Uterus (tissue), 2 donors: ENCODE results near the gene CACNA1C.

Experiments
- POLR2A ChIP-seq, 2 donors: fragments of 450-650 bp; IDR thresholded peaks; one replicate each; pipeline ENCODE4 v1.6.1; 2016; ENCODE audit warnings: antibody characterized with exemption in 2 of 2, mild to moderate bottlenecking in 1 of 2, moderate library complexity in 1 of 2
- TF ChIP-seq, protein P1 (sequence below), 4 experiments: fragments of 200-600 bp in 2 of 4; fragments of 450-650 bp in 2 of 4; sonication (generic) in 2 of 4; IDR thresholded peaks; one replicate each; pipeline ENCODE4 v1.5.1; 2016 to 2019; ENCODE audit warnings: antibody characterized with exemption in 4 of 4, mild to moderate bottlenecking in 2 of 4, moderate library complexity in 1 of 4

DNA sequence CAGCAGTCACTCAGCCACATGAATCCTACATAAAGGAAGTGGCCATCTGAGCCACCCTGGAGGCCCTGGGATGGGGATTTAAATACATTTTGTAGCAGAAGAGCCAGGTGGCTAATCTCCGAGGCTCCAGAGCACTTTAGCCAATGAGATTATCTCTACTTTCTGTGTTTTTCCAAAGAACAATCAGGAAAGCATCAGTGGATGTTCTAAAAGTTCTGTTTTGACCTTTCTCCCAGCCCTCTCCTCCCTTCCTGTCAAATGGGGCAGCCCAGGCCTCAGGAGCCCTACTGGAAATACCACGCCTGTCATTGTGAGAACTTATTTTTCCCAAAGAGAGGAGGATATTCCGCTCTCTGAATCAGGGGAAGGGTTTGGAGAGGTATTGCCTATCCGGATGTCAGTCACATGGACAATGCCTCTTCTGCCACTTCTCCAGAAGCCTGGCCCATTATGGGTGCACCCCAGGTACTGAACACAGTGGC lies 405.2 kb downstream of the CACNA1C start:
- TF ChIP-seq, protein P1, sequence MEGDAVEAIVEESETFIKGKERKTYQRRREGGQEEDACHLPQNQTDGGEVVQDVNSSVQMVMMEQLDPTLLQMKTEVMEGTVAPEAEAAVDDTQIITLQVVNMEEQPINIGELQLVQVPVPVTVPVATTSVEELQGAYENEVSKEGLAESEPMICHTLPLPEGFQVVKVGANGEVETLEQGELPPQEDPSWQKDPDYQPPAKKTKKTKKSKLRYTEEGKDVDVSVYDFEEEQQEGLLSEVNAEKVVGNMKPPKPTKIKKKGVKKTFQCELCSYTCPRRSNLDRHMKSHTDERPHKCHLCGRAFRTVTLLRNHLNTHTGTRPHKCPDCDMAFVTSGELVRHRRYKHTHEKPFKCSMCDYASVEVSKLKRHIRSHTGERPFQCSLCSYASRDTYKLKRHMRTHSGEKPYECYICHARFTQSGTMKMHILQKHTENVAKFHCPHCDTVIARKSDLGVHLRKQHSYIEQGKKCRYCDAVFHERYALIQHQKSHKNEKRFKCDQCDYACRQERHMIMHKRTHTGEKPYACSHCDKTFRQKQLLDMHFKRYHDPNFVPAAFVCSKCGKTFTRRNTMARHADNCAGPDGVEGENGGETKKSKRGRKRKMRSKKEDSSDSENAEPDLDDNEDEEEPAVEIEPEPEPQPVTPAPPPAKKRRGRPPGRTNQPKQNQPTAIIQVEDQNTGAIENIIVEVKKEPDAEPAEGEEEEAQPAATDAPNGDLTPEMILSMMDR (IDR thresholded peaks at IDR 0.05), result no peak
- TF ChIP-seq POLR2A (IDR thresholded peaks at IDR 0.05), result no peak
